Common myeloid progenitor, CD34-positive (primary cell): ENCODE data around the gene SLFN14.

Experiments used
- CTCF ChIA-PET: fragments of 350-600 bp; sonication (Branson Sonifier 250); formaldehyde crosslinking; loops from one replicate; lab custom pipeline; 2021; ENCODE audit warnings: antibody characterized with exemption; lab: Charles Lee
- POLR2A ChIA-PET: fragments of 350-600 bp; sonication (Branson Sonifier 250); formaldehyde crosslinking; loops from one replicate; lab custom pipeline; 2021; ENCODE audit warnings: antibody characterized with exemption; lab: Charles Lee
- DNase-seq, 3 donors: peaks; one replicate each; pipeline versions ENCODE4 v3.0.0 to v3.0.0-alpha.2; 2013
- H3K27ac ChIP-seq, 2 experiments: 1 replicate in 1 of 2; 2 replicates in 1 of 2; pipeline ENCODE4 v1.7.0; 2013; ENCODE audit warnings: inconsistent platforms in 2 of 2, low read length in 2 of 2, mild to moderate bottlenecking in 2 of 2, low read depth in 1 of 2, moderate library complexity in 1 of 2; ENCODE audit not compliant: severe bottlenecking in 2 of 2, insufficient read depth in 1 of 2, poor library complexity in 1 of 2
- H3K27me3 ChIP-seq, 5 experiments: replicated peaks in 2 of 5; 1 replicate in 3 of 5; 2 replicates in 2 of 5; pipeline versions ENCODE4 v1.6.1 to v1.7.0; 2013; ENCODE audit warnings: low read length in 4 of 5, mild to moderate bottlenecking in 2 of 5, moderate library complexity in 2 of 5, inconsistent platforms in 1 of 5; ENCODE audit not compliant: insufficient read depth in 5 of 5, control insufficient read depth in 4 of 5
- H3K36me3 ChIP-seq, 4 experiments: 1 replicate in 2 of 4; 2 replicates in 2 of 4; pipeline versions ENCODE4 v1.6.1 to v1.7.0; 2013; ENCODE audit warnings: low read length in 3 of 4, control low read depth in 1 of 4, mild to moderate bottlenecking in 1 of 4; ENCODE audit not compliant: control insufficient read depth in 4 of 4, insufficient read depth in 4 of 4
- H3K4me1 ChIP-seq, 4 experiments: 1 replicate in 3 of 4; 2 replicates in 1 of 4; pipeline versions ENCODE4 v1.6.1 to v1.7.1; 2013; ENCODE audit warnings: low read length in 3 of 4, mild to moderate bottlenecking in 3 of 4, control low read depth in 1 of 4, inconsistent platforms in 1 of 4, moderate library complexity in 1 of 4; ENCODE audit not compliant: control insufficient read depth in 4 of 4, insufficient read depth in 4 of 4; ENCODE audit errors: control extremely low read depth in 1 of 4
- H3K4me3 ChIP-seq, 7 experiments: 1 replicate in 4 of 7; 2 replicates in 3 of 7; pipeline versions ENCODE4 v1.5.1 to v1.7.0; 2013; ENCODE audit warnings: mild to moderate bottlenecking in 7 of 7, low read length in 6 of 7, moderate library complexity in 6 of 7, inconsistent platforms in 2 of 7, low read depth in 2 of 7, control low read depth in 1 of 7; ENCODE audit not compliant: insufficient read depth in 4 of 7, control insufficient read depth in 1 of 7; ENCODE audit errors: extremely low read depth in 1 of 7
- H3K9me3 ChIP-seq, 5 experiments: 1 replicate in 4 of 5; 2 replicates in 1 of 5; pipeline versions ENCODE4 v1.6.1 to v1.7.1; 2013; ENCODE audit warnings: low read length in 4 of 5, mild to moderate bottlenecking in 2 of 5, inconsistent platforms in 1 of 5, low read depth in 1 of 5, moderate library complexity in 1 of 5; ENCODE audit not compliant: control insufficient read depth in 4 of 5, insufficient read depth in 2 of 5; ENCODE audit errors: control extremely low read depth in 1 of 5
- whole genome bisulfite sequencing: methylation state at CpG from one replicate; pipeline ENCODE4 v1.1.5; 2013; ENCODE audit not compliant: insufficient coverage; 5-methylcytosine and 5-hydroxymethylcytosine counted together

Gene SLFN14

GRCh38 chr17:35553310-35553709 is 7.3 kb downstream of the SLFN14 start:
- Histone ChIP-seq H3K4me3 (no peak overlapping the region), H3K27ac (no peak overlapping the region), H3K27me3 (no peaks in the 10 kb centered on the region), H3K4me1 (peaks cover 0 to 27% (median 21%) of the 10 kb centered on the region in 4 experiments), H3K36me3 (no peaks in the 10 kb centered on the region), H3K9me3 (no peaks in the 10 kb centered on the region)
- ChIA-PET POLR2A (no interaction called here), CTCF (interaction anchor here (0.6 to 4.1 kb wide), 7 partner anchors 11 to 60 kb away, joined by 3 to 26 read pairs (median 3); no protein-coding TSS in a partner anchor)
- WGBS: 75% methylated on average over 2 of the region's 4 CpGs
- no peak for DNase-seq

DNA sequence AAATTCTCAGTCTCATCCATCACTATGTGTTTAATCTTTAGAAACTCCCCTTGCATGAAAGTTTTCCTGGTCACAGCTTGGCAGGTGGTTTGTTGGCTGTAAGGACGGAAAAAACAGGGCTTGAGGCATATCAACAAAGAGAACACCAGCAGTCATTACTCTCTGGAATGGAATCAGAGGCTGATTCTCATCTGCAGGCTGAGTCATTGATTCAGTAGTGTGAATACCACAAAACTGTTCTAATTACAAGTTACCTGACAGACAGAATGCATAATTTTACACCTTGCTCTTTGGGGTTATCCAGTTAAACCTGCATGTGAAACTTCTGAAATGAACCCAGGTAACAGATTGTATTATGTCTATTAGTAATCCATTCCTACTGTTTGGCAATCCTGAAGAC is 11.6 kb downstream of the SLFN14 start:
- DNase-seq: no peak
- CTCF ChIA-PET: interaction anchor here (0.8 to 2.8 kb wide), 7 partner anchors 11 to 237 kb away, joined by 3 to 7 read pairs (median 3); partner anchors contain the start of gene PEX12
- WGBS: 100% methylated on average over 1 of the region's 1 CpG
- POLR2A ChIA-PET: no interaction called here
- Histone ChIP-seq H3K4me1 (peaks cover 0 to 18% (median 10%) of the 10 kb centered on the region in 4 experiments), H3K36me3 (no peaks in the 10 kb centered on the region), H3K27ac (no peak overlapping the region), H3K9me3 (no peaks in the 10 kb centered on the region), H3K27me3 (no peaks in the 10 kb centered on the region), H3K4me3 (no peak overlapping the region)

GRCh38 chr17:35548208-35548810 is 12.3 kb downstream of the SLFN14 start:
- POLR2A ChIA-PET: no interaction called here

DNA sequence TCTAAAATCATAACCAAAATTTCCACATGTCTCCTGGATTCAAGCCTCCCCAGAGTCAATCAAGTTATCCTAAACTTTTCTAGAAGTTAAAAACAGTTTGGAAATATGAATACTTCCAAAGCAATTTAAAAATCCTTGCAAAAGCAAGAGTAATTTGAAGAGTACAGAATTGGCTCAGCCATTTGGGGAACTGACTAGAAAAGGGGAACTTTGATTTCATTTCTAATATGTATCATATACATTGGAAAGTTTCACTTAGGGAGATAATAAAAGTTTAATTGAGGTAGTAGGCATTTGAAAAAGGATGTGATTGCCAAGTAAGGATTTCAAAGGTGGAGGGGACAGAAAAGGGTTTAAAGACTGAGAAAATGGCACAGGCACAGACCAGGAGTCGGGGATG is 14.1 kb downstream of the SLFN14 start:
- Histone ChIP-seq H3K27ac (no peak overlapping the region), H3K36me3 (no peaks in the 10 kb centered on the region), H3K4me1 (peaks cover 13 to 38% (median 32%) of the 10 kb centered on the region in 4 experiments), H3K4me3 (no peak overlapping the region), H3K9me3 (no peaks in the 10 kb centered on the region), H3K27me3 (no peaks in the 10 kb centered on the region)
- POLR2A ChIA-PET: no interaction called here
- DNase-seq: peak in 1 of 3 donors; percentile 44
- CTCF ChIA-PET: interaction anchor here (1.0 kb wide), 1 partner anchor 197 kb away, joined by 3 read pairs; no protein-coding TSS in a partner anchor
- 100% methylated on average over 1 of the region's 1 CpG for WGBS

More at GRCh38 chr17:35548208-35548810, 12.3 kb downstream of the SLFN14 start:
- H3K4me3 ChIP-seq: no peak overlapping the region
- H3K4me1 ChIP-seq: peaks cover 3 to 25% (median 16%) of the 10 kb centered on the region in 4 experiments
- 94% methylated on average over 6 of the region's 8 CpGs for WGBS
- no peak for DNase-seq
- no peaks in the 10 kb centered on the region for H3K9me3 ChIP-seq
- H3K27me3 ChIP-seq: no peaks in the 10 kb centered on the region
- CTCF ChIA-PET: interaction anchor here (1.2 to 2.8 kb wide), 3 partner anchors 9 to 59 kb away, joined by 3 to 7 read pairs (median 4); partner anchors contain the start of gene PEX12
- H3K36me3 ChIP-seq: no peaks in the 10 kb centered on the region
- no peak overlapping the region for H3K27ac ChIP-seq

DNA sequence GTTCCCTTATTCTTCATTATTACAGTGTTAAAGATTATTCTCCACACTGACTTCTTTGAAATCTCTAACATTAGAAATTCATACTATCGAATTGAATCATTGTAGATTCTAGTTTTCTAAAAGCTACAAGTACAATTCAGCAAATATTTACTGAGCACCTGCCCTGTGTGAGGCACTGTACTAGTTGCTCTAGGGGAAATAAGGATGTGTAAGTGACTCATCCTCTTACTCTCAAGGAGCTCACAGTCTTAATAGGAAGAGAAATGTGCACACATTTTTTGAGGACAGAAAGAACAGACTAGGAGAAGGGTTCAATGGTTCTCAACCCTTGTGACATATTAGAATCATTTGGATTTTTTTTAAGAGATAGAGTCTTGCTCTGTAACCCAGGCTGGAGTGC is 15.5 kb downstream of the SLFN14 start:
- H3K36me3 ChIP-seq: no peaks in the 10 kb centered on the region
- CTCF ChIA-PET: interaction anchor here (1.3 to 6.6 kb wide), 3 partner anchors 10 to 203 kb away, joined by 4 to 26 read pairs (median 5); no protein-coding TSS in a partner anchor
- POLR2A ChIA-PET: no interaction called here

DNA sequence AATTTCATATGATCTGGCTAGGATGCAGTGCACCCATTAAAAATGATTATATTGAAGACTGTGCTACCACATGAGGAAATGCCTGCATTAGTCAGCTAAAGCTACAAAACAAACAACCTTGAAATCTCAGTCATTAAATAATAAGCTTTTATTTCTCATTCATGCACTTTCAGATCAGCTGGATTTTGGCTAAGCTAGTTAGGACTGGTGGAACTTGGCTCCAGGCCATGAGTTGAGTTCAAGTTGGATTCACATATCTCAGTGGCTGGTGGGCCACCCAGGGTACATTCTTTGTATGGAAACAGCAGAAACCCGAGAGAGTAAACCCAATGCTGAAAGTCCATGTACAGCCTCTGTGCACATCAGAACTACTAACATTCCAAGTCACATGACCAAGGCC is 16.8 kb downstream of the SLFN14 start:
- WGBS: no CpG with 5 or more reads among the region's 1 CpG
- CTCF ChIA-PET: interaction anchor here (0.9 to 6.6 kb wide), 3 partner anchors 11 to 70 kb away, joined by 3 to 26 read pairs (median 5); no protein-coding TSS in a partner anchor
- Histone ChIP-seq H3K4me1 (peaks cover 30 to 63% (median 54%) of the 10 kb centered on the region in 4 experiments), H3K36me3 (no peaks in the 10 kb centered on the region), H3K9me3 (no peaks in the 10 kb centered on the region), H3K27ac (no peak overlapping the region), H3K4me3 (peak overlapping the region in 1 of 7 experiments; percentile 30), H3K27me3 (no peaks in the 10 kb centered on the region)
- POLR2A ChIA-PET: no interaction called here
- DNase-seq: peak in 1 of 3 donors; percentile 37

More for the DNA sequence above, 15.5 kb downstream of the SLFN14 start:
- WGBS: no CpG with 5 or more reads among the region's 1 CpG
- Histone ChIP-seq H3K27ac (no peak overlapping the region), H3K27me3 (no peaks in the 10 kb centered on the region), H3K4me1 (peaks cover 20 to 50% (median 42%) of the 10 kb centered on the region in 4 experiments), H3K9me3 (no peaks in the 10 kb centered on the region), H3K4me3 (no peak overlapping the region)
- no peak for DNase-seq

GRCh38 chr17:35542990-35543389 is 17.6 kb downstream of the SLFN14 start:
- Histone ChIP-seq H3K4me1 (peaks cover 30 to 67% (median 55%) of the 10 kb centered on the region in 4 experiments), H3K27ac (peak overlapping the region in 1 of 2 experiments; percentile 15), H3K36me3 (no peaks in the 10 kb centered on the region), H3K27me3 (no peaks in the 10 kb centered on the region), H3K4me3 (peak overlapping the region in 3 of 7 experiments; percentile 16 to 56 (median 23)), H3K9me3 (no peaks in the 10 kb centered on the region)
- ChIA-PET CTCF (interaction anchor here (0.8 to 6.6 kb wide), 5 partner anchors 8 to 372 kb away, joined by 3 to 26 read pairs (median 5); no protein-coding TSS in a partner anchor), POLR2A (interaction anchor here (0.6 to 1.0 kb wide), 3 partner anchors 17 to 230 kb away, joined by 3 to 4 read pairs (median 3); partner anchors contain the start of gene SLFN14)
- DNase-seq: peak; percentile 68 to 94 (median 87)
